ENCODE data around the gene CLDN15. TPM values are rescaled to one million over a fixed set of nuclear protein-coding genes. Genes with fewer than 3 reads are reported as not detected.
"Not testable (repeated sequence)": the region's sequence is repeated elsewhere in the genome, so short reads cannot be mapped to it uniquely, and the experiment has no call there.

Gene CLDN15
- total and polyA plus RNA-seq, 10 donors = 11.1 to 49.2 (median 21.2) TPM

- WGBS, 5 donors = 86 to 92% (median 91%) methylated on average over 21 of the region's 21 CpGs
- H3K36me3 ChIP-seq = no peaks in the 10 kb centered on the region
- H3K9me3 ChIP-seq = no peaks in the 10 kb centered on the region
- H3K4me3 ChIP-seq = no peak overlapping the region
- H3K27me3 ChIP-seq (replicated peaks in 1 of 7) = peaks cover 0 to 14% (median 0%) of the 10 kb centered on the region in 7 donors
- TF ChIP-seq POLR2A (IDR thresholded peaks at IDR 0.05) (no peak), POLR2AphosphoS5 (IDR thresholded peaks at IDR 0.05) (no peak), CTCF (IDR thresholded peaks at IDR 0.05 in 8 of 11, conservative IDR thresholded peaks at IDR 0.05 in 3 of 11) (no peak)
- intact Hi-C loops (cut with DNase I; ENCODE audit: low total_unique reads) = no loop called here
- no peaks in the 10 kb centered on the region for H3K4me1 ChIP-seq
- no peak for DNase-seq
- no peak overlapping the region for H3K27ac ChIP-seq
Measured at GRCh38 chr7:101269664-101270063, 32.1 kb upstream of the CLDN15 start.

GRCh38 chr7:101265622-101266516 is 28.3 kb upstream of the CLDN15 start:
- intact Hi-C loops (cut with DNase I; ENCODE audit: low total_unique reads) = no loop called here
- no peaks in the 10 kb centered on the region for H3K36me3 ChIP-seq
- H3K9me3 ChIP-seq = no peaks in the 10 kb centered on the region
- H3K4me3 ChIP-seq = no peak overlapping the region
- no peak overlapping the region for H3K27ac ChIP-seq
- no peak for TF ChIP-seq CTCF (IDR thresholded peaks at IDR 0.05 in 8 of 11, conservative IDR thresholded peaks at IDR 0.05 in 3 of 11)
- TF ChIP-seq POLR2AphosphoS5 (IDR thresholded peaks at IDR 0.05) = no peak
- TF ChIP-seq POLR2A (IDR thresholded peaks at IDR 0.05) = no peak
- no peaks in the 10 kb centered on the region for H3K4me1 ChIP-seq
- DNase-seq = no peak
- H3K27me3 ChIP-seq (replicated peaks in 1 of 7) = peaks cover 0 to 22% (median 0%) of the 10 kb centered on the region in 7 donors
- WGBS, 5 donors = 56 to 73% (median 62%) methylated on average over 17 of the region's 17 CpGs

GRCh38 chr7:101264102-101264706 is 26.6 kb upstream of the CLDN15 start:
- H3K9me3 ChIP-seq; H3K4me1 ChIP-seq; H3K27ac ChIP-seq; H3K4me3 ChIP-seq; intact Hi-C loops (cut with DNase I; ENCODE audit: low total_unique reads); DNase-seq; H3K36me3 ChIP-seq: not testable (repeated sequence)
- TF ChIP-seq POLR2AphosphoS5 (IDR thresholded peaks at IDR 0.05) = peak in 1 of 3 donors; percentile 27
- WGBS, 5 donors = 52 to 64% (median 58%) methylated on average over 6 of the region's 6 CpGs
- H3K27me3 ChIP-seq (replicated peaks in 1 of 7) = peaks cover 0 to 17% (median 0%) of the 10 kb centered on the region in 7 donors

GRCh38 chr7:101258243-101258731 is 20.7 kb upstream of the CLDN15 start:
- H3K36me3 ChIP-seq = no peaks in the 10 kb centered on the region
- WGBS, 5 donors = 76 to 89% (median 81%) methylated on average over 7 of the region's 7 CpGs
- intact Hi-C loops (cut with DNase I; ENCODE audit: low total_unique reads) = no loop called here

More at GRCh38 chr7:101258243-101258731, 20.7 kb upstream of the CLDN15 start:
- no peaks in the 10 kb centered on the region for H3K4me1 ChIP-seq
- no peaks in the 10 kb centered on the region for H3K9me3 ChIP-seq
- DNase-seq = no peak
- TF ChIP-seq CTCF (IDR thresholded peaks at IDR 0.05 in 8 of 11, conservative IDR thresholded peaks at IDR 0.05 in 3 of 11) = no peak
- no peak for TF ChIP-seq POLR2AphosphoS5 (IDR thresholded peaks at IDR 0.05)
- no peak for TF ChIP-seq POLR2A (IDR thresholded peaks at IDR 0.05)
- peaks cover 0 to 21% (median 0%) of the 10 kb centered on the region in 7 donors for H3K27me3 ChIP-seq (replicated peaks in 1 of 7)
- no peak overlapping the region for H3K27ac ChIP-seq
- H3K4me3 ChIP-seq = no peak overlapping the region

All from spleen (tissue), 11 donors.